AG04449 (cell line): Measurements from ENCODE around the gene USP32.

Experiments used
- CTCF ChIA-PET: fragments of 350-600 bp; formaldehyde crosslinking; extraction: SDS; loops from one replicate; lab custom pipeline; 2021; ENCODE audit warnings: antibody characterized with exemption; lab: Yijun Ruan, JAX
- POLR2A ChIA-PET: fragments of 400-600, 350-600 bp; formaldehyde crosslinking; extraction: SDS; loops from one replicate; lab custom pipeline; 2020; ENCODE audit warnings: antibody characterized with exemption, inconsistent platforms; lab: Yijun Ruan, JAX
- DNase-seq: peaks from one replicate; pipeline ENCODE4 v3.0.0-alpha.2; 2010; ENCODE audit warnings: low read depth, low spot score
- H3K4me3 ChIP-seq: 2 replicates; pipeline ENCODE4 v1.5.1; 2011; ENCODE audit warnings: low read depth, mild to moderate bottlenecking, control low read depth, low read length
- TF ChIP-seq, protein P1 (sequence below): IDR thresholded peaks from one replicate; pipeline ENCODE4 v1.5.1; 2011; ENCODE audit warnings: mild to moderate bottlenecking, moderate library complexity, low read length, control low read depth, inconsistent platforms; ENCODE audit not compliant: insufficient read depth; ENCODE audit errors: missing control alignments

USP32 gene

DNA sequence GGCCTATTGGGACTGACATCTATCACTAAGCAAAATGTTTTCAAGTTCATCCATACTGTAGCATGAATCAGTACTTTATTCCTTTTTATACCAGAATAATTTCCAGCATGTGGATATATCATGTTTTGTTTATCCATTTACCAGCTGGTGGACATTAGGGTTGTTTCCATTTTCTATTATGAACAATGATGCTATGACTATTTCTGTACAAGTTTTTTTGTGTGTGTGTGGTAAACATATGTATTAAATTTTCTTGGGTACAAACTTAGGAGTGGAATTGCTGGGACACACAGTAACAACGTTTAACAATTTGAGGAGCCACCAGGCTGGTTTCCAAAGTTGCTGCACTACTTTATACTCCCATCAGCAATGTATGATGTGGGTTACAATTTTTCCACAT, 91.0 kb downstream of the USP32 start:
- CTCF ChIA-PET = no interaction called here
- no peak for DNase-seq
- TF ChIP-seq, protein P1, sequence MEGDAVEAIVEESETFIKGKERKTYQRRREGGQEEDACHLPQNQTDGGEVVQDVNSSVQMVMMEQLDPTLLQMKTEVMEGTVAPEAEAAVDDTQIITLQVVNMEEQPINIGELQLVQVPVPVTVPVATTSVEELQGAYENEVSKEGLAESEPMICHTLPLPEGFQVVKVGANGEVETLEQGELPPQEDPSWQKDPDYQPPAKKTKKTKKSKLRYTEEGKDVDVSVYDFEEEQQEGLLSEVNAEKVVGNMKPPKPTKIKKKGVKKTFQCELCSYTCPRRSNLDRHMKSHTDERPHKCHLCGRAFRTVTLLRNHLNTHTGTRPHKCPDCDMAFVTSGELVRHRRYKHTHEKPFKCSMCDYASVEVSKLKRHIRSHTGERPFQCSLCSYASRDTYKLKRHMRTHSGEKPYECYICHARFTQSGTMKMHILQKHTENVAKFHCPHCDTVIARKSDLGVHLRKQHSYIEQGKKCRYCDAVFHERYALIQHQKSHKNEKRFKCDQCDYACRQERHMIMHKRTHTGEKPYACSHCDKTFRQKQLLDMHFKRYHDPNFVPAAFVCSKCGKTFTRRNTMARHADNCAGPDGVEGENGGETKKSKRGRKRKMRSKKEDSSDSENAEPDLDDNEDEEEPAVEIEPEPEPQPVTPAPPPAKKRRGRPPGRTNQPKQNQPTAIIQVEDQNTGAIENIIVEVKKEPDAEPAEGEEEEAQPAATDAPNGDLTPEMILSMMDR = no peak
- H3K4me3 ChIP-seq = no peak overlapping the region
- POLR2A ChIA-PET = no interaction called here

DNA sequence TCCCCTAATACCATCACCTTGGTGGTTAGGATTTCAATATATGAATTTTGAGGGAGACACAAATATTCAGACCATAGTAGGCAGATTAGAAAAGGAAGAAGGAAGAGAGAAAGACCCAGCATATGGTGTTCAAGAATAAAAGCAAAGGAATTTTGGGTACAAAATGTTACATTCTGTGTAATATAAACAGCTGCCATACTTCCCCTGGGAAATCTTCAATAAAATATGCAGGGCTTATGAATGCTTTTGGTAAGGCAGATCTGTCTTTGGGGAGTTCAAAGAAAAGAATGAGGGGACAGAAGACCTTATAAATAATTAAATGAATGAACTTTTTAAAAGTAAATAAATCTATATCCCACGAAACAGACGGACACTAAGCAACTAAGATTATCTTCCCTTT, 91.9 kb downstream of the USP32 start:
- no peak for DNase-seq
- TF ChIP-seq, protein P1 = no peak
- H3K4me3 ChIP-seq = no peak overlapping the region
- ChIA-PET CTCF (no interaction called here), POLR2A (no interaction called here)

DNA sequence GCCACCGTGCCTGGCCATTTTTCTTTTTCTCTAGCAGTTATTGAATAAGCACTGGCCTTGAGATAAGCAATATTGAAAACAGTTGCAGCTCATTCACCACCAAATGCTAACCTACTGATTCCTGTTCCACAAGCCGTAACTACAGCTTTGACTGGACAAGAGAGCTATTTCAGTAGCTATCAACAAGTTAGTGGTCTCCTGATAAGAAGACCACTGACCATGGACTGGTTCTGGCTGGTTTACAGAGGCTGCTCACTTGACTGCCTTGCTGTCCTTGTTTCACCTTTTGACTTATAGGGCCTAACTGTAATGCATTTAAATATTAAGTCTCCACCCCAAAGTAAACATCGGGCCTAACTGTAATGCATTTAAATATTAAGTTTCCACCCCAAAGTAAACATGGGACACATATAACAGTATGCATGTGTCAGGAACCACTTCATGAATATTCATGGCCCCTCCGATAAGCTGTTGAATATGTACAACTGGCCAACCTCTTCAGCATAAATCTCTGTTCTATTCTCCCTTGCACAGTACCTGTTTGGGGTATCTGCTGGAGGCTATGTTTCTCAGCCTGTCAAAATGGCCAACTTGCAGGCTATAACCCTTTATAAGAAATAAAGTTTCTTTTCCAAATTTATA, 94.1 kb downstream of the USP32 start:
- no peak overlapping the region for H3K4me3 ChIP-seq
- TF ChIP-seq, protein P1 = no peak
- DNase-seq = no peak
- ChIA-PET CTCF (no interaction called here), POLR2A (no interaction called here)

DNA sequence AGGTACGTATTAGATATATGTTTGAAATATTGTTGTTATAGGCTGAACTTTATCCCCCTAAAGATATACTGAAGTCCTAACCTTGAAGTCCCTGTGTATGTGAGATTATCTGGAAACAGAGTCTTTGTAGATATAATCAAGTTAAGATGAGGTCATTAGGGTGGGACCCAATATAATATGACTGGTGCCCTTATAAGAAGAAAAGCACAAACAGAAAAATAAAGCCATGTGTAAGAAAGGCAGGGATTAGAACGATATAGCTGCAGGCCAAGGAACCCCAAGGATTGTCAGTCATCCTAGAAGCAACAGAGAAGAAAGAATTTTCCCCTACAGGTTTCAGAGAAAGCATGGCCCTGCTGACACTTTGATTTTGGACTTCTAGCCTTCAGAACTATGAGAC, 95.8 kb downstream of the USP32 start:
- no peak for DNase-seq
- H3K4me3 ChIP-seq = no peak overlapping the region
- TF ChIP-seq, protein P1 = no peak
- ChIA-PET CTCF (no interaction called here), POLR2A (no interaction called here)

DNA sequence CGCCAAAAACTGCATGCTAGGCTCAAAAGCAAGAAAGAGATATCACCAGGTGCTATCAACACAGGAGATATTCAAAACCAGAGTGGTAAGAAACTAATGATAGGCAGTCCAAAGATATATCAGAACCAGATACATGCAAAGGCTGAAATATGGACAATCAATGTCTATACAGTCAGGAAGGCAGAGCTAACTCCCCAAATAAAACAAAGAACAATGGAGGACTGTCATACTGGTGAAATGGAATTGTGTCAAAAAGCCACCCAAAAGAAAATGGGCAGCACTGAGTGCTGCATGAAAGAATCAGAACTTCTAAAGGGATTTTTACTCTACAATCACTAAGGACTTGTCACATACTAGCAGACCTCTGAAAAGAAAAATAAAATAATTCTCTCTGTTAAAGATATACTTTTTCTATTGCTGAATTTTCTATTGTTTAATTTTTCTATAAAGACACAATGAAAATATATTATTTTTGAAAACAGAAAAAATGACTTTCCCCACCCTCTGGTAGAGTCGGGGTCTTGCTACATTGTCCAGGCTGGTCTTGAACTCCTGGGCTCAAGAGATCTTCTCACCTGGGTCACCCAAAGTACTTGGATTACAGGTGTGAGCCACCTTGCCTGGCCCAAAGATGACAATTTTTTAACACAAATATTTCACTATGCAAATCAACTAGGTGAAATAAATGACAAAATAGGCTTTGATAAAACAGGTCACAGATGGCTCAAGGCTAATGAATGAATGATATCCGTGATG, 98.2 kb downstream of the USP32 start:
- ChIA-PET POLR2A (no interaction called here), CTCF (no interaction called here)
- no peak overlapping the region for H3K4me3 ChIP-seq
- no peak for DNase-seq
- TF ChIP-seq, protein P1 = no peak

DNA sequence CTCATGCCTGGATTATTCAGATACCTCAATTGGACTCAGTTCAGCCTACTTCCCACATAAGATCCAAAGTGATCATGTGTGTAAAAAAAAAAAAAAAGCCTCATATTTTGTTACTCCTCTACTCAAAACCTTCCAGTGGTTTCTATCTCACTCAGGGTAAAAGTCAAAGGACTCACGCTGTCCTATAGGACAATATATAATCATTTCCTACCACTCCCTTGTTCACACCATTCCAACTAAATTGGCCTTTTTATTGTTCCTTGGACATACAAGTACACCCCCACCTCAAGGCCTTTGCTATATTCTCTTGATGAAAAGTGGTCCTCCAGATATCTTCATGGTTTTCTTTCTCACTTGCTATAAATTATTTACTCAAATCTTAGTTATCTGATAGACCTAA, 99.2 kb downstream of the USP32 start:
- ChIA-PET POLR2A (no interaction called here), CTCF (no interaction called here)
- TF ChIP-seq, protein P1 = no peak
- no peak for DNase-seq
- no peak overlapping the region for H3K4me3 ChIP-seq
